HepG2 (cell line): ENCODE data around the gene DIP2C. TPM values are rescaled to one million over a fixed set of nuclear protein-coding genes. Genes with fewer than 3 reads are reported as not detected.

ENCODE experiments used
- ATAC-seq: fragments of 200-7000 bp; cut with Tn5 transposase; 3 replicates; pipeline ENCODE4 v1.9.1; 2020; ENCODE audit warnings: mild to moderate bottlenecking, moderate library complexity
- BruUV-seq: library from RNA; stranded (reverse); fragments of 400-500 nt; replicated peaks from 2 replicates; lab custom pipeline; 2021; lab: Mats Ljungman, UMichigan
- CTCF ChIA-PET: fragments of 300-600 bp; formaldehyde crosslinking; extraction: SDS; loops from one replicate; lab custom pipeline; 2021; ENCODE audit warnings: low total read pairs, inconsistent platforms, low intra/inter-chr PET ratio; lab: Yijun Ruan, JAX
- POLR2A ChIA-PET: fragments of 350-600 bp; sonication (Branson Sonifier 250); formaldehyde crosslinking; loops from one replicate; lab custom pipeline; 2020; ENCODE audit warnings: antibody characterized with exemption, inconsistent platforms; lab: Yijun Ruan, JAX
- DNase-seq: peaks from one replicate; pipeline ENCODE4 v3.0.0-alpha.2; 2015; ENCODE audit warnings: low spot score
- FAIRE-seq: peaks from 3 replicates; lab custom pipeline; 2011; peaks lifted over from hg19 to GRCh38; lab: Jason Lieb, UNC
- H2AFZ ChIP-seq: one replicate; pipeline ENCODE4 v1.6.1; 2011; ENCODE audit warnings: low read length, inconsistent platforms
- H3K27ac ChIP-seq: fragments of 300-600 bp; 3 replicates; pipeline ENCODE4 v1.8.0; 2011; ENCODE audit warnings: mixed run types, mild to moderate bottlenecking, mixed read lengths, low read length, inconsistent platforms; ENCODE audit not compliant: insufficient read depth; ENCODE audit errors: extremely low read length
- H3K27me3 ChIP-seq, 2 experiments: fragments of 200-600 bp in 1 of 2; 2 replicates in 1 of 2; 3 replicates in 1 of 2; pipeline versions ENCODE4 v1.6.0 to v1.8.0; 2011; ENCODE audit warnings: low read length in 2 of 2, mild to moderate bottlenecking in 2 of 2, moderate library complexity in 2 of 2, inconsistent platforms in 1 of 2; ENCODE audit not compliant: insufficient read depth in 2 of 2, control insufficient read depth in 1 of 2
- H3K36me3 ChIP-seq, 2 experiments: fragments of 200-600 bp in 1 of 2; replicated peaks in 1 of 2; 2 replicates in 1 of 2; 3 replicates in 1 of 2; pipeline versions ENCODE4 v1.5.1 to v1.8.0; 2011; ENCODE audit warnings: low read length in 2 of 2, inconsistent platforms in 1 of 2; ENCODE audit not compliant: insufficient read depth in 2 of 2, control insufficient read depth in 1 of 2
- H3K4me1 ChIP-seq: 2 replicates; pipeline ENCODE4 v1.5.1; 2012; ENCODE audit warnings: low read length, inconsistent platforms; ENCODE audit not compliant: insufficient read depth
- H3K4me2 ChIP-seq: 2 replicates; pipeline ENCODE4 v1.6.0; 2011; ENCODE audit warnings: low read depth, low read length, inconsistent platforms
- H3K4me3 ChIP-seq, 3 experiments: fragments of 200-600 bp in 1 of 3; sonication (generic), shearing (Covaris generic) in 1 of 3; replicated peaks in 1 of 3; 2 replicates each; pipeline ENCODE4 v1.5.1; 2011 to 2016; ENCODE audit warnings: low read length in 3 of 3, inconsistent platforms in 2 of 3, low read depth in 2 of 3, mild to moderate bottlenecking in 2 of 3, control low read depth in 1 of 3, mixed read lengths in 1 of 3; ENCODE audit not compliant: insufficient read depth in 1 of 3
- H3K79me2 ChIP-seq: one replicate; pipeline ENCODE4 v1.6.1; 2011; ENCODE audit warnings: low read length, inconsistent platforms; ENCODE audit not compliant: insufficient read depth
- H3K9ac ChIP-seq: 2 replicates; pipeline ENCODE4 v1.6.0; 2011; ENCODE audit warnings: mild to moderate bottlenecking, low read depth, low read length, inconsistent platforms; ENCODE audit not compliant: insufficient read depth
- H3K9me3 ChIP-seq: 2 replicates; pipeline ENCODE4 v1.5.1; 2012; ENCODE audit warnings: mild to moderate bottlenecking, low read length
- H4K20me1 ChIP-seq: 2 replicates; pipeline ENCODE4 v1.6.0; 2011; ENCODE audit warnings: inconsistent platforms, mild to moderate bottlenecking, low read length, moderate library complexity; ENCODE audit not compliant: insufficient read depth
- ATF5 ChIP-seq: sonication (generic); formaldehyde crosslinking; IDR thresholded peaks from 2 replicates; pipeline ENCODE4 v1.4.0; 2020; ENCODE audit warnings: mild to moderate bottlenecking, low read depth, missing genetic modification reagents
- GTF2F1 ChIP-seq: fragments of 150-350 bp; IDR thresholded peaks from 2 replicates; pipeline ENCODE4 v1.6.1; 2014; ENCODE audit warnings: low read length
- HOXA9 ChIP-seq: sonication (generic); formaldehyde crosslinking; IDR thresholded peaks from 2 replicates; pipeline ENCODE4 v1.8.1; 2022; ENCODE audit warnings: missing genetic modification reagents, mild to moderate bottlenecking, moderate library complexity, borderline replicate concordance
- NCOA2 ChIP-seq: sonication (generic); formaldehyde crosslinking; IDR thresholded peaks from 2 replicates; pipeline ENCODE4 v1.8.0; 2022; ENCODE audit warnings: inconsistent platforms
- NFKB2 ChIP-seq: sonication (generic); formaldehyde crosslinking; IDR thresholded peaks from 2 replicates; pipeline ENCODE4 v1.4.0; 2020; ENCODE audit warnings: missing genetic modification reagents, borderline replicate concordance
- SSRP1 ChIP-seq: IDR thresholded peaks from 2 replicates; pipeline ENCODE4 v1.6.1; 2016; ENCODE audit warnings: control low read depth
- ZNF318 ChIP-seq: sonication (generic); formaldehyde crosslinking; IDR thresholded peaks from 2 replicates; pipeline ENCODE4 v1.4.0; 2020; ENCODE audit warnings: mild to moderate bottlenecking, missing genetic modification reagents
- ZNF558 ChIP-seq: sonication (generic); formaldehyde crosslinking; IDR thresholded peaks from 2 replicates; pipeline ENCODE4 v1.9.0; 2022; ENCODE audit warnings: mild to moderate bottlenecking, missing genetic modification reagents, borderline replicate concordance
- ZNF563 ChIP-seq: sonication (generic); formaldehyde crosslinking; IDR thresholded peaks from 2 replicates; pipeline ENCODE4 v1.8.0; 2022; ENCODE audit warnings: mild to moderate bottlenecking, moderate library complexity, missing genetic modification reagents
- ZNF569 ChIP-seq: sonication (generic); formaldehyde crosslinking; IDR thresholded peaks from 2 replicates; pipeline ENCODE4 v1.5.0; 2020; ENCODE audit warnings: mild to moderate bottlenecking, missing genetic modification reagents, moderate library complexity, borderline replicate concordance
- ZNF605 ChIP-seq: sonication (generic); formaldehyde crosslinking; IDR thresholded peaks from 2 replicates; pipeline ENCODE4 v1.8.0; 2022; ENCODE audit warnings: mild to moderate bottlenecking, missing genetic modification reagents
- ZNF879 ChIP-seq: sonication (generic); formaldehyde crosslinking; IDR thresholded peaks from 2 replicates; pipeline ENCODE4 v1.8.1; 2023; ENCODE audit warnings: missing genetic modification reagents
- WGBS: methylation state at CpG from one replicate; pipeline ENCODE4 v1.1.6; 2017; ENCODE audit warnings: low lambda C conversion rate; 5-methylcytosine and 5-hydroxymethylcytosine counted together
- in situ Hi-C: cut with HindIII; loops from 2 replicates; pipeline ENCODE4 v1.10.0; 2017; ENCODE audit warnings: low pct_unique_long_range_greater_than_20kb; ENCODE audit not compliant: extremely low pct_ligation_motif_present
- intact Hi-C: fragments of 100-400 bp; cut with micrococcal nuclease; formaldehyde crosslinking; loops from one replicate; pipeline ENCODE4 v1.10.0; 2022; ENCODE audit not compliant: unreplicated experiment
- polyA plus RNA-seq, 8 experiments: library from polyadenylated mRNA; depleted of rRNA in 3 of 8; stranded (reverse) in 7 of 8; unstranded in 1 of 8; fragments of >200 nt; fragmentation: Illumina TruSeq in 4 of 8; extraction: Trizol in 4 of 8; gene quantifications; 2 replicates each; pipeline versions ENCODE4 v1.2.1 to v1.2.3, GENCODE V29; 2011 to 2016; ENCODE audit warnings: low read depth in 4 of 8, missing spikeins in 1 of 8, mixed read lengths in 1 of 8; ENCODE audit not compliant: insufficient read depth in 1 of 8
- total RNA-seq, 5 experiments: library from RNA; depleted of rRNA; stranded (reverse); fragments of >200 nt; fragmentation: Illumina TruSeq; extraction: Trizol; gene quantifications; 2 replicates each; pipeline ENCODE4 v1.2.3, GENCODE V29; 2016; ENCODE audit warnings: low read depth in 1 of 5
- TF ChIP-seq, protein P1 (sequence below): IDR thresholded peaks from 2 replicates; pipeline ENCODE4 v1.6.1; 2012; ENCODE audit warnings: low read length, improper control_type of control experiment

Gene DIP2C
- total and polyA plus RNA-seq, 2 of the 13 experiments (the other 11 are each of a cell fraction or from before 2014, with no cell fraction given), result 2.2 to 2.7 TPM

- FAIRE-seq, result no peak
- TF ChIP-seq ZNF569 (no peak), SSRP1 (CRISPR knock-in tag) (no peak), ZNF318 (no peak), ZNF879 (no peak), NFKB2 (CRISPR knock-in tag) (no peak), ZNF563 (CRISPR knock-in tag) (no peak), NCOA2 (CRISPR knock-in tag) (no peak), HOXA9 (no peak), ZNF605 (no peak), GTF2F1 (no peak), ZNF558 (no peak), ATF5 (CRISPR knock-in tag) (no peak)
- TF ChIP-seq, protein P1, sequence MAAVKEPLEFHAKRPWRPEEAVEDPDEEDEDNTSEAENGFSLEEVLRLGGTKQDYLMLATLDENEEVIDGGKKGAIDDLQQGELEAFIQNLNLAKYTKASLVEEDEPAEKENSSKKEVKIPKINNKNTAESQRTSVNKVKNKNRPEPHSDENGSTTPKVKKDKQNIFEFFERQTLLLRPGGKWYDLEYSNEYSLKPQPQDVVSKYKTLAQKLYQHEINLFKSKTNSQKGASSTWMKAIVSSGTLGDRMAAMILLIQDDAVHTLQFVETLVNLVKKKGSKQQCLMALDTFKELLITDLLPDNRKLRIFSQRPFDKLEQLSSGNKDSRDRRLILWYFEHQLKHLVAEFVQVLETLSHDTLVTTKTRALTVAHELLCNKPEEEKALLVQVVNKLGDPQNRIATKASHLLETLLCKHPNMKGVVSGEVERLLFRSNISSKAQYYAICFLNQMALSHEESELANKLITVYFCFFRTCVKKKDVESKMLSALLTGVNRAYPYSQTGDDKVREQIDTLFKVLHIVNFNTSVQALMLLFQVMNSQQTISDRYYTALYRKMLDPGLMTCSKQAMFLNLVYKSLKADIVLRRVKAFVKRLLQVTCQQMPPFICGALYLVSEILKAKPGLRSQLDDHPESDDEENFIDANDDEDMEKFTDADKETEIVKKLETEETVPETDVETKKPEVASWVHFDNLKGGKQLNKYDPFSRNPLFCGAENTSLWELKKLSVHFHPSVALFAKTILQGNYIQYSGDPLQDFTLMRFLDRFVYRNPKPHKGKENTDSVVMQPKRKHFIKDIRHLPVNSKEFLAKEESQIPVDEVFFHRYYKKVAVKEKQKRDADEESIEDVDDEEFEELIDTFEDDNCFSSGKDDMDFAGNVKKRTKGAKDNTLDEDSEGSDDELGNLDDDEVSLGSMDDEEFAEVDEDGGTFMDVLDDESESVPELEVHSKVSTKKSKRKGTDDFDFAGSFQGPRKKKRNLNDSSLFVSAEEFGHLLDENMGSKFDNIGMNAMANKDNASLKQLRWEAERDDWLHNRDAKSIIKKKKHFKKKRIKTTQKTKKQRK, result no peak
Observed at GRCh38 chr10:636016-636730, 53.3 kb downstream of the DIP2C start.

More at GRCh38 chr10:636016-636730, 53.3 kb downstream of the DIP2C start:
- POLR2A ChIA-PET, result no interaction called here
- BruUV-seq, result no TSS peak
- H3K4me3 ChIP-seq, result no peak overlapping the region
- no peaks in the 10 kb centered on the region for H3K9me3 ChIP-seq
- no peak for ATAC-seq
- H2AFZ ChIP-seq, result no peak overlapping the region
- CTCF ChIA-PET, result no interaction called here
- H4K20me1 ChIP-seq, result no peaks in the 10 kb centered on the region
- no peaks in the 10 kb centered on the region for H3K27me3 ChIP-seq
- DNase-seq, result no peak
- in situ Hi-C loops, result no loop called here
- peaks cover 15% of the 10 kb centered on the region for H3K4me1 ChIP-seq
- H3K36me3 ChIP-seq, result no peaks in the 10 kb centered on the region
- H3K27ac ChIP-seq, result no peak overlapping the region
- no peak overlapping the region for H3K4me2 ChIP-seq
- WGBS, result 91% methylated on average over 25 of the region's 25 CpGs
- intact Hi-C loops, result no loop called here
- H3K79me2 ChIP-seq, result no peaks in the 10 kb centered on the region
- no peak overlapping the region for H3K9ac ChIP-seq
